ENCODE results near the gene MTMR3.

Gene MTMR3

DNA sequence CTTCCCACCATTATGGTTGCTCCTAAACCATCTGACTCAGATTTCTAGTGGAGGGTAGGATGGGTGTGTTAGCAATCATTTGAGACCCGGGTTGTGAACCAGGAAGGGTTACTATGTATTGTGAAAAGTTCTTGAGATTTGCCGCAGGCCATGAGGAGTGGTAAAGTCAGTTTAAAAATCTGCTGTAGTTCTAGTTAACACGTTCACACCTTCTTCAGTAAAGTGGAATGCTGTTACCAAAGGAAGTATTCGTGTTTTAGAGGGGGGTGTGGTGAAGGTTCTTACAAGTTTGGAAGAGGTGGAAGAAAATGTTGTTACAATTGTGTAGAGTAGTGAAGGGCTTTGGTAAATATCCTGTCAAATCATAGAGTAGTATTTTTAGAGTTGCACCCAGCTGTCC, 2.6 kb downstream of the MTMR3 start:
- no peak for TF ChIP-seq CEBPB (IDR thresholded peaks at IDR 0.05)
- no peak for TF ChIP-seq CREB1 (IDR thresholded peaks at IDR 0.05; ENCODE audit: low read depth)
- TF ChIP-seq EP300 (IDR thresholded peaks at IDR 0.05; ENCODE audit: borderline replicate concordance), result no peak
- no peak for TF ChIP-seq NFIC (IDR thresholded peaks at IDR 0.05)
- TF ChIP-seq TCF12 (IDR thresholded peaks at IDR 0.05; ENCODE audit: low read depth), result no peak

- TF ChIP-seq ZBTB7A (IDR thresholded peaks at IDR 0.05; ENCODE audit: low read depth) (no peak), EP300 (IDR thresholded peaks at IDR 0.05; ENCODE audit: borderline replicate concordance) (no peak), CREB1 (IDR thresholded peaks at IDR 0.05; ENCODE audit: low read depth) (no peak), REST (IDR thresholded peaks at IDR 0.05; ENCODE audit: low read depth) (no peak), RAD21 (IDR thresholded peaks at IDR 0.05; ENCODE audit: low read depth) (no peak), NFIC (IDR thresholded peaks at IDR 0.05) (no peak)
Observed at GRCh38 chr22:29886596-29886995, 3.6 kb downstream of the MTMR3 start.

DNA sequence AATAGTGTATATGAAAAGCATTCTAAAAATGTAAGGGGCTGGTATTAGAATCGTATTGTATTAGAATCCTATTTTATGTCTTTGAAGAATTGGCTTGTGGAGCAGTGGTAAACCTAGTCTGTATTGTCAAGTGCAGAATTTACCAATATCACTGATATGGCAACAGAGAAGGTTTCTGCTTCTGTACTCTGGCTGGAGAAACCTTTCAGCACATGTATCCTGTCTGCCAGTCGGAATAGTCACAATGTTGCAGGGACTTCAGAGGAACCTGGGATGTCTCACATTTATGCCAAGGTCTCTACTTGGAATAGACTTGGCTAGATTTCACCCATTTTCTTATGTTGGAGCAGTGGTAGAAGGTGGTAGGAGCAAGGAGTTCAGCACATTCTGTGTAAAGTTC, 4.4 kb downstream of the MTMR3 start:
- TF ChIP-seq MAX (IDR thresholded peaks at IDR 0.05), result no peak
- no peak for TF ChIP-seq FOXM1 (IDR thresholded peaks at IDR 0.05; ENCODE audit: borderline replicate concordance, low read depth)
- TF ChIP-seq TCF12 (IDR thresholded peaks at IDR 0.05; ENCODE audit: low read depth), result no peak
- TF ChIP-seq, protein P1, sequence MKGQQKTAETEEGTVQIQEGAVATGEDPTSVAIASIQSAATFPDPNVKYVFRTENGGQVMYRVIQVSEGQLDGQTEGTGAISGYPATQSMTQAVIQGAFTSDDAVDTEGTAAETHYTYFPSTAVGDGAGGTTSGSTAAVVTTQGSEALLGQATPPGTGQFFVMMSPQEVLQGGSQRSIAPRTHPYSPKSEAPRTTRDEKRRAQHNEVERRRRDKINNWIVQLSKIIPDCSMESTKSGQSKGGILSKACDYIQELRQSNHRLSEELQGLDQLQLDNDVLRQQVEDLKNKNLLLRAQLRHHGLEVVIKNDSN (IDR thresholded peaks at IDR 0.05), result no peak
- no peak for TF ChIP-seq CEBPB (IDR thresholded peaks at IDR 0.05)
- TF ChIP-seq RAD21 (IDR thresholded peaks at IDR 0.05; ENCODE audit: low read depth), result no peak
- TF ChIP-seq NFIC (IDR thresholded peaks at IDR 0.05), result no peak
- no peak for TF ChIP-seq CREB1 (IDR thresholded peaks at IDR 0.05; ENCODE audit: low read depth)
- TF ChIP-seq TEAD4 (IDR thresholded peaks at IDR 0.05), result no peak
- no peak for TF ChIP-seq EGR1 (IDR thresholded peaks at IDR 0.05)
- TF ChIP-seq TAF1 (IDR thresholded peaks at IDR 0.05; ENCODE audit: low read depth), result no peak
- no peak for TF ChIP-seq ZBTB7A (IDR thresholded peaks at IDR 0.05; ENCODE audit: low read depth)

- no peak for TF ChIP-seq TAF1 (IDR thresholded peaks at IDR 0.05; ENCODE audit: low read depth)
- TF ChIP-seq REST (IDR thresholded peaks at IDR 0.05; ENCODE audit: low read depth), result no peak
- TF ChIP-seq YY1 (IDR thresholded peaks at IDR 0.05; ENCODE audit: low read depth), result no peak
- no peak for TF ChIP-seq NFIC (IDR thresholded peaks at IDR 0.05)
- no peak for TF ChIP-seq CREB1 (IDR thresholded peaks at IDR 0.05; ENCODE audit: low read depth)
- TF ChIP-seq ZBTB7A (IDR thresholded peaks at IDR 0.05; ENCODE audit: low read depth), result no peak
- TF ChIP-seq TEAD4 (IDR thresholded peaks at IDR 0.05), result no peak
- TF ChIP-seq EGR1 (IDR thresholded peaks at IDR 0.05), result no peak
- no peak for TF ChIP-seq EP300 (IDR thresholded peaks at IDR 0.05; ENCODE audit: borderline replicate concordance)
- TF ChIP-seq, protein P1 (IDR thresholded peaks at IDR 0.05), result no peak
- TF ChIP-seq CEBPB (IDR thresholded peaks at IDR 0.05), result no peak
- TF ChIP-seq MAX (IDR thresholded peaks at IDR 0.05), result no peak
- no peak for TF ChIP-seq RAD21 (IDR thresholded peaks at IDR 0.05; ENCODE audit: low read depth)
- TF ChIP-seq FOXM1 (IDR thresholded peaks at IDR 0.05; ENCODE audit: borderline replicate concordance, low read depth), result no peak
- no peak for TF ChIP-seq TCF12 (IDR thresholded peaks at IDR 0.05; ENCODE audit: low read depth)
Observed at GRCh38 chr22:29890760-29891159, 7.8 kb downstream of the MTMR3 start.

GRCh38 chr22:29892315-29893156, 9.6 kb downstream of the MTMR3 start:
- TF ChIP-seq REST (IDR thresholded peaks at IDR 0.05; ENCODE audit: low read depth), result no peak
- TF ChIP-seq EP300 (IDR thresholded peaks at IDR 0.05; ENCODE audit: borderline replicate concordance), result no peak
- no peak for TF ChIP-seq NFIC (IDR thresholded peaks at IDR 0.05)
- TF ChIP-seq ZBTB7A (IDR thresholded peaks at IDR 0.05; ENCODE audit: low read depth), result no peak
- no peak for TF ChIP-seq FOXM1 (IDR thresholded peaks at IDR 0.05; ENCODE audit: borderline replicate concordance, low read depth)

All from Ishikawa (cell line).